ENCODE results near the gene NOXO1.
"Not testable (repeated sequence)": the region's sequence is repeated elsewhere in the genome, so short reads cannot be mapped to it uniquely, and the experiment has no call there.

NOXO1 gene

DNA sequence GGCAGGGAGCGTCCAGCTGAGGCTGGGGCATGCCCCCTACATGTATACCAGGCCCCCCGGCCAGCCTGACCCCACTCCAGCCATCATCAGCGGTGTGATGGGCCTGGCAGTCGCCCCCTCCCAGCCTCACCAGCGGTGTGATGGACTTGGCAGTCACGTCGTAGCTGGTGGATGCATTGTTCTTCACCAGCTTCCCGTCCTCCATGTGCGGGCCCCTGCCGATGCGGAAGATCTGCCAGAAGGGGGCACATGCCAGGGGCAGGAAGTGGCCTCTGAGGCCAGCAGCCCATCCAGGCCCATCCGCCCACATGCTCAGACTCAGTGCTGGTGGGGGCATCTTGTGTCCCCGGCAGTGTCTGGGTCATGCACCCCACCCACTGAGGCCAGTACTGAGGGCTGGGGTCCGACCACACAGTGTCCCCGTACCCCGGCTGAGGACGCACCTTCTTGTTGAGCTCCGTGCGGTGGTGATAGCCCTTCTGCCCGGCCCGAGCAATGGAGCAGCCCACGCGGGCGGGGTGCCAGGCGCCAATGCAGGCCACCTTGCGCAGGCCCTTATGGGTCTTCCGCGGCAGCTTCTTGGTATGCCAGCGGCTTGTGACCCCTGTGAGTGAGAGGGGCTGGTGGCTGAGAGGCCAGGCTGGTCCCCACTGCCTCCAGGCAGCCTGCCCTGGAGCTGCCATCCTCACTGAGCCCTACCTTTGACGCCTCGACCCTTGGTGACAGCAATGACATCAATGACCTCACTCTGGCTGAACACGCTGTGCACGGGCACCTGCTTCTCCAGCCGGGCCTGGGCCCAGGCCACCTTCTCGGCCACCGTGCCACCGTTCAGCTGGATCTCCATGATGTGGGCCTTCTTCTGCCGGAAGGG is 34.5 kb downstream of the NOXO1 start:
- H3K4me1 Mint-ChIP-seq, result peaks cover 15% of the 10 kb centered on the region
- no peaks in the 10 kb centered on the region for H3K27me3 Mint-ChIP-seq
- no peak overlapping the region for H3K27ac Mint-ChIP-seq
- no peaks in the 10 kb centered on the region for H3K36me3 Mint-ChIP-seq
- no peak overlapping the region for H3K4me3 Mint-ChIP-seq
- no peaks in the 10 kb centered on the region for H3K9me3 Mint-ChIP-seq

DNA sequence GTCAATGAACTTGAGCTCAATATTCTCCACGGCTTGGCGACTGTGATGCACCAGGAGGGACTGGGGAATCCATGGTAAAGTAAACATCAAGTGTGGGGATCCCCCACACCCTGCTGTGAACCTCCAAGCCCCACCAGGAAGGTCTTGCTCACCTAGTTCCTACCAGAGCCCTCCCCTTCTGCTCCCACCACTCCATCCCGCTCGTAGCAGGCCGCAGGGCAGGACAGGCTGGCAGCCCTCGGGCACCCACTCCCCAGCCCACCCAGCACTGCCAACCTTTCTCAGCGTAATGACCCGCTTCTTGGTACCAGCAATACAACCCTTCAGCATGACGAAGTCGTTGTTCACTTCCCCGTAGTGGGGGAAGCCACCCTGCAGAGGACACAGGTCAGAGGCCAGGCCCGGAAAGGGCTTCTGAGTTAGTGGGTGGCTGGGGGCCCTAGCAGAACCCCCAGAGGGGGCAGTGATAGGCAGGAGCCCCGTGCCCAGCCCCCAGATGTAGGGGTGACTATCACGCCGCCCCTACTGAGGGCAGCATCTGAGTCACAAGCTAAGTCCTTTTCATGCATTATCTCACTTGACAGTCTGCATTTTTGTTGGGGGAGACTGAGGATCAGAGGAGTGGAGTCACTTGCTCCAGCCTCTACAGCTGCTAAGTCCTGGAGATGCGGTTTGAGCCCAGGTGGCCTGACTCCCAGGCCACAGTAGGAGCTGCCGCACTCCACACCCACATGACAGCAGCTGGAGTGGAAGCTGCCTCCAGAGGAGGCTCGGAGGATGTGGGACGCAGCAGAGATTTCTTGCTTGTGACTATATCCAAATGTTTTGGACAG is 35.5 kb downstream of the NOXO1 start:
- Mint-ChIP-seq H3K36me3 (no peaks in the 10 kb centered on the region), H3K27ac (no peak overlapping the region), H3K27me3 (no peaks in the 10 kb centered on the region), H3K4me3 (no peak overlapping the region), H3K4me1 (peaks cover 19% of the 10 kb centered on the region), H3K9me3 (no peaks in the 10 kb centered on the region)

DNA sequence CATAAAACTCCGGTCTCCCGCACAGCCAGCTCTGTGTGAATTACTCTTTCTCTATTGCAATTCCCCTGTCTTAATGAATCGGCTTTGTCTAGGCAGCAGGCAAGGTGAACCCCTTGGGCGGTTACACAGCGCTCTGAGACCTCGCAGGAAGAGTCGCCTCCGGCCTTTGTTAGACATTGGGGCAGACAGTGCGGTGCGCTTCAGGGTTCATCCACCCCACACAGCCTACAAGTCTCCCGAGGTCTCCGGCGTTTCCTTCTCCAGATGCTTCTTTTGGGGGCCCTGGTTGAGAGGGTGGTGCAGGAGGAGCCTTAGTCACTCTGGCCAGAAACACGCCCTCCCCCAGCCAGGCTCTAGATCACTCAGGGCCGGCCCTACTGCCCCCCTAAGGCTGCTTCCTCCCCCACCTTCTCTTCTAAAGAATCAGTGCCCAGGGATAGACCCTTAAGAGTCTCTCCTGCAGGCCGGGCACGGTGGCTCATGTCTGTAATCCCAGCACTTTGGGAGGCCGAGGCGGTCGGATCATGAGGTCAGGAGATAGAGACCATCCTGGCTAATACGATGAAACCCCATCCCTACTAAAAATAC is 36.6 kb downstream of the NOXO1 start:
- Mint-ChIP-seq H3K27me3 (no peaks in the 10 kb centered on the region), H3K4me3 (peak overlapping the region; percentile 82), H3K9me3 (no peaks in the 10 kb centered on the region), H3K36me3 (no peaks in the 10 kb centered on the region), H3K4me1 (peaks cover 19% of the 10 kb centered on the region), H3K27ac (no peak overlapping the region)

GRCh38 chr16:1942810-1943726 is 38.2 kb downstream of the NOXO1 start, which contains the start of gene MSRB1:
TSS of gene MSRB1 (minus strand) at chr16:1943199. CDS start at chr16:1943156, 43 bp downstream.
- Mint-ChIP-seq H3K36me3 (peaks cover 2% of the 10 kb centered on the region), H3K9me3 (no peaks in the 10 kb centered on the region), H3K4me3 (peak within 1 kb of the TSS; percentile 82), H3K27ac (peak within 1 kb of the TSS; percentile 38), H3K4me1 (peaks cover 19% of the 10 kb centered on the region), H3K27me3 (no peaks in the 10 kb centered on the region)

- Mint-ChIP-seq H3K27ac (no peak overlapping the region), H3K36me3 (peaks cover 2% of the 10 kb centered on the region)
These were observed 39.0 kb downstream of the NOXO1 start for GRCh38 chr16:1942047-1942809.

DNA sequence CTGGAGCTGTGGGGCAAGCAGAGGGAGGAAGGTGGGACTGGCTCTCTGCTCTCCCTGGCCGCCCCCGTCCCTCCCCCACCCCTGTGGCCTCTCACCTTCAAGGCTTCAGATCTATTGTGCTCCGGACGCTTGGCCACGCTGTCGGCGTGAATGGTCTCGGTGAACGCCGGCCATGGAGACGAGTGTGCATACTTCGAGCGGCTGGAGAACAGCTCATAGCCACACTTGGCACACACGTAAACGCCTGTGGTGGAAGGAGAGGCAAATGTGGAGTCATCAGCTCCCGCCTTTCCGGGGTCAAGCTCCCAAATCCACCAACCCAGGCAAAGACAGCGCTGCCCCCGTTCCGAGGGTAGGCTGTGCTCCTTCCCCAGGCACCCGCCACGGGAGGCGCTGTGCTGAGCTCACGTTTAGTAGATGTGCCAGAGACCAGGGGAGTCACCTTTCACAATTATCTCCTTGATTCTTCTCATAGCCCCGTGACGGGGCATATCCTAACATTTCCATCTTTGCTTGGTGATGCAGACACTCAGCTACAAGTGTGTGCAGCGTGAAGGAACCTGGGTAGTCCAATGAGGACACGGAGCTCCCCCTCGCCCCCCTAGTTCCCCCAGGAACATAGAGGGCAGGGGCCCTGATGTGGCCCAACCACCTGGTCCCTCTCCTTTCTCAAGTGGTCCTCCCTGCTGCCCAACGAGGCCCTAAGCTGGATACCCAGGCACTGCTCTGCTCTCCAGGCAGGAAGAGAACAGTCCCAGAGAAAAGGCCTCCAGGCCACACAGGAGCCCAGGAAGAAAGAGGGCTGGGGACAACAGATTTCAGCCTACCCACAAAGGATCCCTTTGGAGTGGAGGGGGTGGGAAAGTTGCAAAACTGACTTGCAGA is 39.9 kb downstream of the NOXO1 start:
- no peak overlapping the region for H3K27ac Mint-ChIP-seq
- peaks cover 2% of the 10 kb centered on the region for H3K36me3 Mint-ChIP-seq
- no peaks in the 10 kb centered on the region for H3K27me3 Mint-ChIP-seq
- no peaks in the 10 kb centered on the region for H3K9me3 Mint-ChIP-seq
- H3K4me3 Mint-ChIP-seq, result peak overlapping the region; percentile 82
- peaks cover 19% of the 10 kb centered on the region for H3K4me1 Mint-ChIP-seq

More at GRCh38 chr16:1942047-1942809, 39.0 kb downstream of the NOXO1 start:
- peaks cover 19% of the 10 kb centered on the region for H3K4me1 Mint-ChIP-seq
- no peaks in the 10 kb centered on the region for H3K9me3 Mint-ChIP-seq
- no peaks in the 10 kb centered on the region for H3K27me3 Mint-ChIP-seq
- H3K4me3 Mint-ChIP-seq, result peak overlapping the region; percentile 82

DNA sequence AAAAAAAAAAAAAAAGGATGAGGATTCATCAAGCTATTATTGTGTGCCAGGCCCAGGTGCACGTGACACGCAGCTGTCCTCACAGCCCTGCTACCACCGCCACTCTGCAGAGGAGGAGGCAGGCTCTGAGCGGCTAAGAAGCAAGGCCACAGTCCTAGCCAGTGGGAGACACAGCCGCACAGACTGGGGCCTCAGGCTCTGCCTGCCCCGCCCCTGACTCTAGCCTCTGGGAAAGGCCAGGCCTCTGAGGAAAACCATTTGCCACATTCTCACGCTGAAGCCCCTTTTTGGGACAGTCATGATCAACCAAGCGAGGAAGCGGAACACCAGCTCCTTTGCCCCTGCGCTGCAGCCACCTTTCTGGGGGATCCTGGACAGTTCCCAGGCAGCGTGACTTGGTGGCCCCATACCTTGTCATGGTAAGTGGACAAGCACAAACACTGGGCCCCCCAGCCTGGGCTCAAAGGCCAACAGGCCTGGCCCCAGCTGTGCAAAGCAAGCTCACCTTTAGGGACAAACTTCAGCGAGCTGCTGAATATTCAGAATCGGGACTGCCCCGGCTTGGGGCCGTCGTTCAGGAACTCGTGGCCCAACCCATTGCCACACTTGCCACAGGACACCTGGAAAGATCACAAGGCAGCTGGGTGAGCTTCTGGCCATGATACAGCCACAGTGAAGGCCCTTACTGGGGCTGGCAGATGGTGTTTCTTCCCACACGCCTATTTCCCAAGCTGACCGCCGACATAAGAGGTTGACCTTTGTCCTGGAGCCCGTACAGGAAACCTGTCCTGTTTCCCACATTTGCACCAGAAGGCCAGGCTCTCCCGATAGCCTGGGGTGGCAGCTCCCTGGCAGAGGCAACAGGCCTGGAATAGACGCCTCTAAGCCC is 40.8 kb downstream of the NOXO1 start:
- no peak overlapping the region for H3K4me3 Mint-ChIP-seq

GRCh38 chr16:1939833-1940232 is 41.4 kb downstream of the NOXO1 start:
- H3K27ac Mint-ChIP-seq, H3K4me3 Mint-ChIP-seq, H3K36me3 Mint-ChIP-seq, H3K27me3 Mint-ChIP-seq, H3K9me3 Mint-ChIP-seq: not testable (repeated sequence)
- H3K4me1 Mint-ChIP-seq, result peaks cover 19% of the 10 kb centered on the region

More for the DNA sequence above, 40.8 kb downstream of the NOXO1 start:
- no peaks in the 10 kb centered on the region for H3K27me3 Mint-ChIP-seq
- H3K4me1 Mint-ChIP-seq, result peaks cover 19% of the 10 kb centered on the region
- H3K27ac Mint-ChIP-seq, result no peak overlapping the region
- H3K36me3 Mint-ChIP-seq, result peaks cover 2% of the 10 kb centered on the region
- no peaks in the 10 kb centered on the region for H3K9me3 Mint-ChIP-seq

- Mint-ChIP-seq H3K36me3 (peaks cover 2% of the 10 kb centered on the region), H3K4me3 (no peak overlapping the region)
These were observed 42.4 kb downstream of the NOXO1 start for GRCh38 chr16:1938910-1939309.

GRCh38 chr16:1938316-1938715 is 43.0 kb downstream of the NOXO1 start:
- Mint-ChIP-seq H3K27me3 (no peaks in the 10 kb centered on the region), H3K36me3 (peaks cover 2% of the 10 kb centered on the region), H3K9me3 (no peaks in the 10 kb centered on the region), H3K27ac (no peak overlapping the region), H3K4me3 (no peak overlapping the region), H3K4me1 (peaks cover 10% of the 10 kb centered on the region)

More at GRCh38 chr16:1938910-1939309, 42.4 kb downstream of the NOXO1 start:
- Mint-ChIP-seq H3K27me3 (no peaks in the 10 kb centered on the region), H3K27ac (no peak overlapping the region), H3K9me3 (no peaks in the 10 kb centered on the region), H3K4me1 (peaks cover 14% of the 10 kb centered on the region)

- no peaks in the 10 kb centered on the region for H3K27me3 Mint-ChIP-seq
These were observed 44.3 kb downstream of the NOXO1 start for GRCh38 chr16:1936945-1937479.

DNA sequence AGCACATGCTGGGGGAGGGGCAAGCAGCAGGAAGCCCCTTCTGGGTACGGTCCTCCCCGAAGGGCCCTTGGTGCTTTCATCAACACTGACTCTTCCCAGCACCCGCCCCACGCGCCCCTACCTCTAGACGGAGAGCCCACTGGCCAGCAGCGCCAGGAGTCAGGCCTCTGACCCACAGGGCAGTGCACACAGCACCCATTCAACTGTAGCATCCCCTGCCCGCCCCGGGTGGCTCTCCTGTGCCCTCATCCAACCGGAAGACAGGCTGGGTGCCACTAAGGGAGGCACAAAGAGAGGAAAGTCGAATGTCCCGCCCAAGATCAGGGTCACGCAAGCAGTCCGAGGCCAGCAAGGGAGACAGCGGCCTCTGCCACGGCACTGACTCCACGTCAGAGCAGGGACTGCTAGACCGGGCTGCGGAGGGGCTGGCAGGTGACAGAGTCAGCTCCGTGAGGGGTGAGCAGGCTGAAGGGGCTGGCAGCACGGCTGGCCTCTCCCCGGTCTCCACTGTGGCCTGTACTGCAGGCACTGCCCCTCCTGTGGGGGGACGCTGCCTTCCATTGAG is 48.1 kb downstream of the NOXO1 start:
- H3K4me1 Mint-ChIP-seq, result peaks cover 3% of the 10 kb centered on the region
- H3K36me3 Mint-ChIP-seq, result peaks cover 2% of the 10 kb centered on the region
- no peak overlapping the region for H3K4me3 Mint-ChIP-seq
- H3K9me3 Mint-ChIP-seq, result no peaks in the 10 kb centered on the region
- H3K27ac Mint-ChIP-seq, result no peak overlapping the region
- no peaks in the 10 kb centered on the region for H3K27me3 Mint-ChIP-seq

More at GRCh38 chr16:1936945-1937479, 44.3 kb downstream of the NOXO1 start:
- H3K36me3 Mint-ChIP-seq, result peaks cover 2% of the 10 kb centered on the region
- H3K9me3 Mint-ChIP-seq, result no peaks in the 10 kb centered on the region
- no peak overlapping the region for H3K27ac Mint-ChIP-seq
- no peak overlapping the region for H3K4me3 Mint-ChIP-seq
- peaks cover 7% of the 10 kb centered on the region for H3K4me1 Mint-ChIP-seq
